B cell (primary cell): ENCODE data around the gene CALML4. TPM values are rescaled to one million over a fixed set of nuclear protein-coding genes. Genes with fewer than 3 reads are reported as not detected.

Source experiments
- ATAC-seq: fragments of 200-7000 bp; cut with Tn5 transposase; one replicate; pipeline ENCODE4 v1.10.0; 2021; ENCODE audit warnings: low read depth, mild to moderate bottlenecking, moderate number of reproducible peaks, moderate library complexity
- CTCF ChIA-PET: fragments of 350-600 bp; sonication (Branson Sonifier 250); formaldehyde crosslinking; loops from one replicate; lab custom pipeline; 2021; ENCODE audit warnings: antibody characterized with exemption, inconsistent platforms; lab: Charles Lee
- POLR2A ChIA-PET: fragments of 350-600 bp; sonication (Branson Sonifier 250); formaldehyde crosslinking; loops from one replicate; lab custom pipeline; 2021; ENCODE audit warnings: antibody characterized with exemption; lab: Charles Lee
- DNase-seq: peaks from one replicate; pipeline ENCODE4 v3.0.0; 2013
- H2AFZ ChIP-seq: 2 replicates; pipeline ENCODE4 v1.6.1; 2012; ENCODE audit warnings: mild to moderate bottlenecking, low read depth, low read length; ENCODE audit not compliant: insufficient read depth, poor library complexity, severe bottlenecking
- H3K27ac ChIP-seq, 2 donors: 1 replicate in 1 of 2; 2 replicates in 1 of 2; pipeline ENCODE4 v1.5.1; 2012 to 2013; ENCODE audit warnings: low read length in 2 of 2, mild to moderate bottlenecking in 2 of 2, moderate library complexity in 1 of 2
- H3K27me3 ChIP-seq, 4 experiments: fragments of 200-600 bp in 1 of 4; sonication (generic) in 1 of 4; replicated peaks in 1 of 4; 1 replicate in 2 of 4; 2 replicates in 2 of 4; pipeline versions ENCODE4 v1.6.1 to v1.7.0; 2013 to 2016; ENCODE audit warnings: low read length in 3 of 4, mild to moderate bottlenecking in 2 of 4, mixed read lengths in 1 of 4, moderate library complexity in 1 of 4; ENCODE audit not compliant: insufficient read depth in 4 of 4, control insufficient read depth in 3 of 4; ENCODE audit errors: control extremely low read depth in 1 of 4
- H3K36me3 ChIP-seq, 2 experiments: replicated peaks in 1 of 2; 1 replicate in 1 of 2; 2 replicates in 1 of 2; pipeline versions ENCODE4 v1.6.1 to v1.7.1; 2013; ENCODE audit warnings: low read length in 1 of 2; ENCODE audit not compliant: insufficient read depth in 2 of 2, control insufficient read depth in 1 of 2; ENCODE audit errors: control extremely low read depth in 1 of 2, extremely low read depth in 1 of 2
- H3K4me1 ChIP-seq, 2 donors: fragments of 200-600 bp in 1 of 2; sonication (generic) in 1 of 2; 1 replicate in 1 of 2; 2 replicates in 1 of 2; pipeline versions ENCODE4 v1.5.1 to v1.6.1; 2013 to 2017; ENCODE audit warnings: low read length in 2 of 2; ENCODE audit not compliant: control insufficient read depth in 2 of 2, insufficient read depth in 2 of 2
- H3K4me2 ChIP-seq: replicated peaks from 2 replicates; pipeline ENCODE3; 2012; ENCODE audit warnings: mild to moderate bottlenecking, low read depth, low read length; ENCODE audit not compliant: poor library complexity, severe bottlenecking
- H3K4me3 ChIP-seq, 5 experiments: fragments of 200-600 bp in 1 of 5; sonication (generic) in 1 of 5; 1 replicate in 3 of 5; 2 replicates in 2 of 5; pipeline versions ENCODE4 v1.5.1 to v1.7.0; 2011 to 2016; ENCODE audit warnings: low read length in 4 of 5, mild to moderate bottlenecking in 4 of 5, low read depth in 2 of 5, control low read depth in 1 of 5, moderate library complexity in 1 of 5; ENCODE audit not compliant: insufficient read depth in 1 of 5; ENCODE audit errors: control extremely low read depth in 1 of 5, extremely low read depth in 1 of 5
- H3K79me2 ChIP-seq: fragments of 200-600 bp; sonication (generic); one replicate; pipeline ENCODE4 v1.6.0; 2016; ENCODE audit warnings: low read length; ENCODE audit not compliant: control insufficient read depth, insufficient read depth
- H3K9ac ChIP-seq: fragments of 200-600 bp; sonication (generic); 2 replicates; pipeline ENCODE4 v1.6.1; 2017; ENCODE audit warnings: mild to moderate bottlenecking, low read length, moderate library complexity
- H3K9me3 ChIP-seq, 3 donors: one replicate each; pipeline versions ENCODE4 v1.6.1 to v1.7.1; 2013; ENCODE audit warnings: low read length in 2 of 3; ENCODE audit not compliant: control insufficient read depth in 2 of 3, insufficient read depth in 1 of 3; ENCODE audit errors: control extremely low read depth in 1 of 3
- H4K20me1 ChIP-seq: 2 replicates; pipeline ENCODE4 v1.6.0; 2012; ENCODE audit warnings: mild to moderate bottlenecking, low read length; ENCODE audit not compliant: insufficient read depth, control insufficient read depth, poor library complexity, severe bottlenecking
- H3K27ac Mint-ChIP-seq: one replicate; pipeline ENCODE4 v1.8.0; 2021; ENCODE audit warnings: mixed read lengths
- H3K27me3 Mint-ChIP-seq: one replicate; pipeline ENCODE4 v1.8.0; 2021; ENCODE audit warnings: mixed read lengths
- H3K4me1 Mint-ChIP-seq: one replicate; pipeline ENCODE4 v1.8.0; 2021; ENCODE audit warnings: mixed read lengths
- H3K4me3 Mint-ChIP-seq: one replicate; pipeline ENCODE4 v1.8.0; 2021; ENCODE audit warnings: mixed read lengths
- H3K9me3 Mint-ChIP-seq: one replicate; pipeline ENCODE4 v1.8.0; 2022; ENCODE audit warnings: mixed read lengths; ENCODE audit not compliant: insufficient read depth
- EZH2 ChIP-seq: IDR thresholded peaks from 2 replicates; pipeline ENCODE4 v1.6.1; 2012; ENCODE audit warnings: borderline replicate concordance, low read depth, mild to moderate bottlenecking, moderate library complexity, low read length; ENCODE audit not compliant: insufficient read depth, poor library complexity, severe bottlenecking
- WGBS: methylation state at CpG from one replicate; pipeline ENCODE4 v1.1.5; 2013; ENCODE audit warnings: missing lambda C conversion rate; ENCODE audit not compliant: insufficient coverage; 5-methylcytosine and 5-hydroxymethylcytosine counted together
- intact Hi-C: fragments of 100-400 bp; cut with micrococcal nuclease; formaldehyde crosslinking; loops from one replicate; pipeline ENCODE4 v1.10.0; 2022
- polyA plus RNA-seq: library from polyadenylated mRNA; depleted of rRNA; stranded (reverse); fragments of >200 nt; gene quantifications from 2 replicates; pipeline ENCODE4 v1.2.3, GENCODE V29; 2012
- total RNA-seq, 2 donors: library from RNA; stranded (reverse); fragments of 120-200 nt in 1 of 2; gene quantifications; 1 replicate in 1 of 2; 2 replicates in 1 of 2; pipeline versions ENCODE4 v1.2.3 to v1.2.4, GENCODE V29; 2013 to 2022
- TF ChIP-seq, protein P1 (sequence below): fragments of 200-600 bp; IDR thresholded peaks from one replicate; pipeline ENCODE4 v1.8.0; 2022; ENCODE audit warnings: antibody characterized with exemption, mild to moderate bottlenecking

CALML4 gene
- total and polyA plus RNA-seq, 2 donors (not counting 1 experiment from before 2014, with no cell fraction given) = 2.4 to 4.2 TPM

DNA sequence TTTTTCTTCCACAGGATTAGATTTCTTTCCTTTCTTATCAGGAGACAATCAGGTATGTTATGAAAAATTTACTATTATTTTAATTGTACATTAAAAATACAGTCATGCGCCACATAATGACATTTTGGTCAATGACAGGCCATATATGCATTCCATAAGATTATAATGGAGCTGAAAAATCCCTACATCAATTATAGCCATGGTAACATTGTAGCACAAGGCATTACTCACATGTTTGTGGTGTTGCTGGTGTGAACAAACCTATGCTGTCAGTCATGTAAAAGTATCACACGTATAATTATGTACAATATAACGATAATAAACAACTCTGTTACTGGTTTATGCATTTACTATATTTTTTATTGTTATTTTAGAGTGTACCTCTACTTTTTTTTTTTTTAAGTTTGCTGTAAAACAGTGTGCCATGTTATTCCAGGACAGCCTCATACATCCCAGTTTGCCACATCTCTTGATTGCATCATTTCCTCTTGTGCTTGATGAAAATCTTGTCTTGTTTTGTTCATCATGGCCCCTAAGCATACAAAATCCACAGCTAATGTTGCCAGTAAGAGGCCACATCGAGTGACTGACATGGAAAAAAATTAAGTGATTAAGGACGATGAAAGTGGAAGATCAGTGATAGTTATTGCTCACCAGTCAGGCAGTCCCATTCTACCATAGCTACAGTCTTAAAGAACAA is 21.4 kb downstream of the CALML4 start:
- ATAC-seq (no peak), DNase-seq (no peak)
- no peaks in the 10 kb centered on the region for H3K79me2 ChIP-seq
- no peaks in the 10 kb centered on the region for H3K27me3 ChIP-seq
- no peaks in the 10 kb centered on the region for H3K9me3 ChIP-seq
- H3K27ac ChIP-seq = no peak overlapping the region
- H3K4me3 ChIP-seq = no peak overlapping the region
- H3K27me3 Mint-ChIP-seq = no peaks in the 10 kb centered on the region
- peaks cover 5% of the 10 kb centered on the region for H4K20me1 ChIP-seq
- H3K9me3 Mint-ChIP-seq = no peaks in the 10 kb centered on the region
- WGBS = no CpG with 5 or more reads among the region's 5 CpGs
- H3K4me3 Mint-ChIP-seq = no peak overlapping the region
- H3K36me3 ChIP-seq = peaks cover 15 to 74% of the 10 kb centered on the region in 2 experiments
- no peak for TF ChIP-seq EZH2
- TF ChIP-seq, protein P1, sequence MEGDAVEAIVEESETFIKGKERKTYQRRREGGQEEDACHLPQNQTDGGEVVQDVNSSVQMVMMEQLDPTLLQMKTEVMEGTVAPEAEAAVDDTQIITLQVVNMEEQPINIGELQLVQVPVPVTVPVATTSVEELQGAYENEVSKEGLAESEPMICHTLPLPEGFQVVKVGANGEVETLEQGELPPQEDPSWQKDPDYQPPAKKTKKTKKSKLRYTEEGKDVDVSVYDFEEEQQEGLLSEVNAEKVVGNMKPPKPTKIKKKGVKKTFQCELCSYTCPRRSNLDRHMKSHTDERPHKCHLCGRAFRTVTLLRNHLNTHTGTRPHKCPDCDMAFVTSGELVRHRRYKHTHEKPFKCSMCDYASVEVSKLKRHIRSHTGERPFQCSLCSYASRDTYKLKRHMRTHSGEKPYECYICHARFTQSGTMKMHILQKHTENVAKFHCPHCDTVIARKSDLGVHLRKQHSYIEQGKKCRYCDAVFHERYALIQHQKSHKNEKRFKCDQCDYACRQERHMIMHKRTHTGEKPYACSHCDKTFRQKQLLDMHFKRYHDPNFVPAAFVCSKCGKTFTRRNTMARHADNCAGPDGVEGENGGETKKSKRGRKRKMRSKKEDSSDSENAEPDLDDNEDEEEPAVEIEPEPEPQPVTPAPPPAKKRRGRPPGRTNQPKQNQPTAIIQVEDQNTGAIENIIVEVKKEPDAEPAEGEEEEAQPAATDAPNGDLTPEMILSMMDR = no peak
- H3K27ac Mint-ChIP-seq = no peak overlapping the region
- H3K4me1 Mint-ChIP-seq = peaks cover 6% of the 10 kb centered on the region
- CTCF ChIA-PET = interaction anchor here (1.8 kb wide), 1 partner anchor 29 kb away, joined by 4 read pairs; no protein-coding TSS in a partner anchor
- POLR2A ChIA-PET = no interaction called here
- no peak overlapping the region for H3K4me2 ChIP-seq
- intact Hi-C loops = no loop called here
- no peaks in the 10 kb centered on the region for H3K4me1 ChIP-seq
- no peak overlapping the region for H3K9ac ChIP-seq
- H2AFZ ChIP-seq = no peak overlapping the region

DNA sequence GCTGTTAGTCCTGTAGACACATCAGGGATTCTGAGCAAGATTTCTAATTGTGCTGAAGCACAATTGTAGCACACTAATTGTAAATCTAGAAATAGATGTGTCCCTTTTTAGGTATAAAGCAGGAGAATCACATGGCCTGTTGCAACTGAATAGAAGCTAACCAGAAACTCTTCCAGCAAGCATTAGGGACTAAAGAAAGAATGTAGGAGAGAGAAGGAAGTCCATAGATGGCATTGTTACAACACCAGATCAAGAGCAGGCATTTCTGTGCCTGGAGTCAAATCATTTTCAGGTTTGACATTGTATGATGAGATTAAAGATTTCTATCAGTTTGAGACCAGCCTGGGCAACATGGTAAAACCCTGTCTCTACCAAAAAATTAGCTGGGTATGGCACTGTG is 27.4 kb downstream of the CALML4 start:
- Histone ChIP-seq H2AFZ (no peak overlapping the region), H3K9ac (no peak overlapping the region), H4K20me1 (peaks cover 5% of the 10 kb centered on the region), H3K79me2 (no peaks in the 10 kb centered on the region), H3K4me1 (no peaks in the 10 kb centered on the region), H3K27ac (no peak overlapping the region), H3K4me3 (no peak overlapping the region), H3K4me2 (no peak overlapping the region), H3K36me3 (peaks cover 20 to 55% of the 10 kb centered on the region in 2 experiments), H3K27me3 (no peaks in the 10 kb centered on the region), H3K9me3 (no peaks in the 10 kb centered on the region)
- ChIA-PET CTCF (no interaction called here), POLR2A (no interaction called here)
- Mint-ChIP-seq H3K27me3 (no peaks in the 10 kb centered on the region), H3K27ac (no peak overlapping the region), H3K4me3 (no peak overlapping the region), H3K9me3 (no peaks in the 10 kb centered on the region), H3K4me1 (no peaks in the 10 kb centered on the region)
- intact Hi-C loops = no loop called here
- no peak for ATAC-seq
- no peak for DNase-seq
- TF ChIP-seq EZH2 = no peak
- TF ChIP-seq, protein P1 = no peak
